HUES6 (cell line): ENCODE results near the gene SIRPG.
"Not testable (repeated sequence)": the region's sequence is repeated elsewhere in the genome, so short reads cannot be mapped to it uniquely, and the experiment has no call there.

Source experiments
- H3K27ac ChIP-seq: 2 replicates; pipeline ENCODE4 v1.7.0; 2013; ENCODE audit warnings: low read depth, mild to moderate bottlenecking, low read length, inconsistent platforms
- H3K27me3 ChIP-seq: 2 replicates; pipeline ENCODE4 v1.6.1; 2013; ENCODE audit warnings: low read length; ENCODE audit not compliant: control insufficient read depth, insufficient read depth
- H3K36me3 ChIP-seq: 2 replicates; pipeline ENCODE4 v1.6.1; 2013; ENCODE audit warnings: low read length; ENCODE audit not compliant: control insufficient read depth, insufficient read depth
- H3K4me1 ChIP-seq: 2 replicates; pipeline ENCODE4 v1.6.1; 2013; ENCODE audit warnings: low read length; ENCODE audit not compliant: control insufficient read depth, insufficient read depth
- H3K4me3 ChIP-seq: 2 replicates; pipeline ENCODE4 v1.5.1; 2013; ENCODE audit warnings: low read depth, low read length
- H3K9ac ChIP-seq: one replicate; pipeline ENCODE4 v1.6.1; 2013; ENCODE audit warnings: mild to moderate bottlenecking, low read length
- H3K9me3 ChIP-seq: 2 replicates; pipeline ENCODE4 v1.6.1; 2013; ENCODE audit warnings: low read depth, low read length; ENCODE audit not compliant: control insufficient read depth, insufficient read depth

SIRPG gene

GRCh38 chr20:1657556-1658334 lies at the start of gene SIRPG:
TSS of gene SIRPG (minus strand) at chr20:1657779. CDS start at chr20:1657714, 65 bp downstream.
- Histone ChIP-seq H3K4me1 (no peaks in the 10 kb centered on the region), H3K4me3 (no peak within 1 kb of the TSS), H3K36me3 (no peaks in the 10 kb centered on the region), H3K9ac (no peak within 1 kb of the TSS), H3K9me3 (no peaks in the 10 kb centered on the region), H3K27ac (no peak within 1 kb of the TSS), H3K27me3 (no peaks in the 10 kb centered on the region)

GRCh38 chr20:1706887-1707286 lies 49.3 kb upstream of the SIRPG start:
- H3K4me1 ChIP-seq, H3K36me3 ChIP-seq, H3K27me3 ChIP-seq, H3K9ac ChIP-seq, H3K9me3 ChIP-seq, H3K27ac ChIP-seq, H3K4me3 ChIP-seq: not testable (repeated sequence)

DNA sequence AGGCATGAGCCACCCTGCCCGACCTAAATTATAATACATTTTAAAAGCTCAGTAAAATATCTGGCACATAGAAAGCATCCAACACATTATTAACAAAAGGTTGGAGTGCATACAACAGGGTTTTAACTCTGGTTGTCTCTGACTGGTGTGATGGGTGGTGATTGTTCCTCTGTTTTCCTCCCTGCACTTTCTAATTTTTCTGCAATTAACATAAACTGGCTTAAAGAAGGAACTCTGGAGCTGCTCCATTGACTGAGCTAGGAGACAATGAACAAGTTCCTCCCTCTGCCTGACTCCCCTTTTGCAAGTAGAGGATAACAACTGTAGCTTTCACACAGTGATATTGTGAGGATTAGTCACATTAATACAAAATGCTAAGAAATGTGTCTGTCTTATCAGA lies 48.5 kb upstream of the SIRPG start:
- Histone ChIP-seq H3K4me1 (no peaks in the 10 kb centered on the region; the same call in 1 of the 2 replicates), H3K9ac (no peak overlapping the region), H3K4me3 (no peak overlapping the region), H3K9me3 (no peaks in the 10 kb centered on the region), H3K27ac (no peak overlapping the region), H3K36me3 (no peaks in the 10 kb centered on the region), H3K27me3 (0 out of 2 replicates have a peak, but pooled peaks cover 3% of the 10 kb centered on the region)

DNA sequence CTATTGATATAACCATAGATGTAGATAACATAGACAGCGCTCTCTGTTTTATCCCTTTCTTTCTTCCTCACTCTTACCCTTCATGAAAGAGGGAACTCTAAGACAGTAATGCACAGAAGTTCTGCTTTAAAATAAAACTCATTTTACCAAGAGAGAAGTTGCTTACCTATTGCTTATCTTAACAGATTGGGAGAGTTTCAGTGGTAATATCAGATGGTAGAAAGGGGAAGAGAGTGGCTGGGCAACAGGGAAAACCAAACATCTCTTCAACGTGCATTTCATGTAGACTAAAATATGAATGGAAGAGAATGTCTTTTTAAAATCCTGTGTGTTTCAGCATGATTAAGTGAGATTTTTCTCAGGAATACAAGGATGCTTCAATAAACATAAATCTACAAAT lies 45.3 kb upstream of the SIRPG start:
- no peaks in the 10 kb centered on the region for H3K9me3 ChIP-seq
- H3K27ac ChIP-seq: no peak overlapping the region
- H3K4me3 ChIP-seq: no peak overlapping the region
- H3K27me3 ChIP-seq: no peaks in the 10 kb centered on the region
- H3K9ac ChIP-seq: no peak overlapping the region
- H3K4me1 ChIP-seq: no peaks in the 10 kb centered on the region; the same call in 1 of the 2 replicates
- no peaks in the 10 kb centered on the region for H3K36me3 ChIP-seq

DNA sequence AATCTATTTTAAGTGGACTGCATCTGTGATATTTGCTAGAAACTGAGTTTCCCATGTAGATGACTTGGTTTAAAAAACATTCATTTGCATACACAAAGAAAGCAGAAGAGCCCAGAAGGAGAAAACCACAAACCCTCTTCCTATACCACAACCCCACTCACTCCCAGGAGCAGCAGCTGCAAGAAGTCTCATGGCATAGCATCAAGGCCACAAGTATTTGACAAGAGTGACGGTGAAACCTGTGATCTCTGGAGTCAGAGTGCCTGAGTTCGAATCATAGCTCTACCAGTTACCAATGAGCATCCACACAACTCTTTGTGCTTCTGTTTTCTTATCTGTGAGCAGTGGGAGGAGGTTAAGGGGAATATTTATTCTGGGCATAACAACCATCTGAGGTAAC lies 44.7 kb upstream of the SIRPG start:
- no peak overlapping the region for H3K27ac ChIP-seq
- no peaks in the 10 kb centered on the region for H3K27me3 ChIP-seq
- no peaks in the 10 kb centered on the region; the same call in 1 of the 2 replicates for H3K4me1 ChIP-seq
- no peaks in the 10 kb centered on the region for H3K9me3 ChIP-seq
- no peak overlapping the region for H3K9ac ChIP-seq
- H3K36me3 ChIP-seq: no peaks in the 10 kb centered on the region
- H3K4me3 ChIP-seq: no peak overlapping the region

DNA sequence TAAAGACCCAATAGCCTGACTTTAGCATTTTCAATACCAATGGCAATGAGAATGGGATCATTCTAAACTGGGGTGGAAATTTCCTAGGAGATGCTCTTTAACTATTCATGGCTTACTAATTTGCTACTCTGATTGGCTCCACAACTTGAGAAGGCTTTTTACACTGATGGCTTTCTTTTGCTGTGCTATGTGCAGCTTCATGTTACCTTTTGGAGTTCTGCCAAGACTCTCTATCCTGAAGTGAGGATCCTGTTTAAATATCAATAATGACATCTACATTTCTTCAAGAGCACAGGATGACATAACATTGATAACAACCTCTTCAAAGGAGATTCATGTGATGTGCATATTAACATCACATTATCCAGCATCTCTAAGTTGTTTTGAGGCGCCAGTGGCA lies 43.4 kb upstream of the SIRPG start:
- H3K4me3 ChIP-seq: no peak overlapping the region
- H3K27ac ChIP-seq: no peak overlapping the region
- no peaks in the 10 kb centered on the region; the same call in 1 of the 2 replicates for H3K4me1 ChIP-seq
- H3K9me3 ChIP-seq: no peaks in the 10 kb centered on the region
- H3K36me3 ChIP-seq: no peaks in the 10 kb centered on the region
- no peaks in the 10 kb centered on the region for H3K27me3 ChIP-seq
- H3K9ac ChIP-seq: no peak overlapping the region

DNA sequence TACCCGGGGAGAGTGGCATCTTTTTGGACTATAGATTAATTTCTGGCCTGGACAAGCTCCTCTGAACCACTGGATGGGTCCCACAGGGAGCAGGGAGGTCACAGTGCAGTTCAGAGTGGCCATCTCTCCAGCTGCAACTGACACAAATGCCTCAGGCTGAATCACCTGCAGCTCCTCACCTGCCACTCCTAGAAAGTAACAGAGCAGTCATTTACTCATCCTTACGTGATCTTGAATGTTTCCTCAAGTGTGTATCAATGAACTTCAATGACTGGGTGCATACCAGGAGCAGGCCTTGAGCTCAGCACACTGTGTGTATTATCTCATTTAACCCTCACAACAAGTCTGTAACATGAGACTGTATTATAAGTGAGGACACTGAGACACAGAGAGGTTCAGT lies 40.0 kb upstream of the SIRPG start:
- H3K27ac ChIP-seq: no peak overlapping the region
- H3K36me3 ChIP-seq: no peaks in the 10 kb centered on the region
- H3K9ac ChIP-seq: no peak overlapping the region
- no peaks in the 10 kb centered on the region for H3K9me3 ChIP-seq
- H3K4me3 ChIP-seq: no peak overlapping the region
- H3K4me1 ChIP-seq: no peaks in the 10 kb centered on the region; the same call in 1 of the 2 replicates
- H3K27me3 ChIP-seq: no peaks in the 10 kb centered on the region; the same call in 1 of the 2 replicates

DNA sequence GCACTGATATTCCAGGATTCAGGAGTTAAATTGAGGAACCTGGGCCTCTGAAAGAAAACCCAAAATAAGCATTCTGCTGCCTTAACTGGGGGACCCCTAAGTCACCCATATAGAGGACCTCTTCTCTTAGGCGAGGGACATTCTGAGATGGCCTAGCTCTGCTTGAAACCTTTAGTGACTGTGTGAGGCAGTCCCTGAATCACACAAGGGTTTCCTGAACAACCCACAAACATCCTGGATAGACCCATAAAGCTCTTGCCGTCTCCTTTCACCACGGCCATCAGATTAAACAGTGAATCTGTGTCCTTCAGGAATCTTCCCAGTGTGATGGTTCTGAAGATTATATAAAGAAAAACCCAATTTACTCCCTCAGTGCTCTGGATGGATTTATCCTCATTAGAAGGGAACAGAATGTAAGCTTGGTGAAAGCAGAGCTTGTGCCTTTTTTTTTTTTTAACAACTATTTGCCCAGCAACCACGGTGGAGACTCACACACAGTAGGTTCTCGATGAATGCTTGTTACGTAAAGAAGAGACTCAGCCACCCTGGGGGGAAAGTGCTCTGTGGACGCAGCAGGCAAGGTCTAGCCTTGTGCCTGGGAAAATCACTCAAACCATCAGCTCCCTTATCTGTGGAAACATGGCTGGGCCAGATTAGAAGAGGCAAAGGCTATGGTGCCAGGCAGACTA lies 39.1 kb upstream of the SIRPG start:
- Histone ChIP-seq H3K9ac (no peak overlapping the region), H3K27ac (no peak overlapping the region), H3K9me3 (no peaks in the 10 kb centered on the region), H3K4me1 (no peaks in the 10 kb centered on the region; the same call in 1 of the 2 replicates), H3K36me3 (no peaks in the 10 kb centered on the region), H3K27me3 (no peaks in the 10 kb centered on the region; the same call in 1 of the 2 replicates), H3K4me3 (no peak overlapping the region)

DNA sequence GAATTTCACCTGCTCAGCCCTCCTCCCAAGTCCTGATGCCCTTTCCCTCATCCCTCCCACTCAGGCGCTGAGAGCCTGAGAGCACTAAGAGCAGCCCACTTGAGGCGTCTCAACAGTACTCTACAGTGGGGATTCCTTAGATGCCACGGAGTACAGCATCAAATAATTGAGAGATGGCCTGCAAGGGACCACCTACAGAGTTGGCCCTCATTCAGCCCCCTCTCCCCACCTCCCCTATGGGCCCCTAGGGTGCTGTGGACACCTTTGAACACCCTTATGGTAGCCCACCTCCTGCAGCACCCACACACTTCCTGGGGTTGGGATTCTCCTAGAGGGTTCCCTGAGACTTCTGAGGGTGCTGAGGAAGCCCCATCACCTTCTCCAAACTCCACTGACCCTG lies 37.1 kb upstream of the SIRPG start:
- Histone ChIP-seq H3K9ac (no peak overlapping the region), H3K9me3 (peaks cover 10% of the 10 kb centered on the region), H3K36me3 (no peaks in the 10 kb centered on the region), H3K4me1 (no peaks in the 10 kb centered on the region), H3K27ac (no peak overlapping the region), H3K4me3 (no peak overlapping the region), H3K27me3 (no peaks in the 10 kb centered on the region; the same call in 1 of the 2 replicates)

- Histone ChIP-seq H3K4me3 (no peak overlapping the region), H3K27me3 (no peaks in the 10 kb centered on the region; the same call in 1 of the 2 replicates)
Measured at GRCh38 chr20:1693427-1693826, 35.8 kb upstream of the SIRPG start.

DNA sequence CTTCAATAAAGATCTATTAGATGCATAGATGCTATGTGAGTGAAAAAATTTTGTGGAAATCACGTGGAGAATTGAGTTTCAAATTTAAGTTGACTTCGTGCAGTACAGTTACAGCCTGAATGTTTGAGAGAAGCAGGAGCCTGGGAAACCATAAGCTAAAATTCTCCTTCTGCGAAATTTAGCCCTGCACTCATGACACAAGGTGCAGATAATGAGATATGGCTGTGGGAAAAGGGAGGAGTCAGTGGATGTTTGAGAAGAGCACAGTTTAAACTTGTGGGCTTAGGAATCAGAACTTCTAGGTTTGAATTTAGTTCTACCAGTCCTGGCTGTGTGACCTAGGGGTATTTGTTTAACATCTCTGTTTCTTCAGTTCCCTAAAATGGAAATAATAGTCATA lies 32.1 kb upstream of the SIRPG start:
- Histone ChIP-seq H3K9me3 (peaks cover 10% of the 10 kb centered on the region), H3K27me3 (no peaks in the 10 kb centered on the region; the same call in 1 of the 2 replicates)

More at GRCh38 chr20:1693427-1693826, 35.8 kb upstream of the SIRPG start:
- H3K36me3 ChIP-seq: no peaks in the 10 kb centered on the region
- H3K9me3 ChIP-seq: peaks cover 10% of the 10 kb centered on the region
- no peak overlapping the region for H3K27ac ChIP-seq
- 0 out of 2 replicates have a peak, but pooled peaks cover 4% of the 10 kb centered on the region for H3K4me1 ChIP-seq
- H3K9ac ChIP-seq: no peak overlapping the region

More for the DNA sequence above, 32.1 kb upstream of the SIRPG start:
- Histone ChIP-seq H3K36me3 (no peaks in the 10 kb centered on the region), H3K9ac (no peak overlapping the region), H3K4me3 (no peak overlapping the region), H3K4me1 (0 out of 2 replicates have a peak, but pooled peaks cover 4% of the 10 kb centered on the region), H3K27ac (no peak overlapping the region)
